OCI-LY1 (cell line): ENCODE measurements around the gene JMJD8.

ENCODE experiments used
- H2AFZ ChIP-seq: fragments of 200-600 bp; sonication (generic), shearing (Covaris generic); 2 replicates; pipeline ENCODE4 v1.6.0; 2014; ENCODE audit warnings: antibody characterized with exemption, mild to moderate bottlenecking, low read length
- H3F3A ChIP-seq: fragments of 200-600 bp; sonication (generic), shearing (Covaris generic); 2 replicates; pipeline ENCODE4 v1.6.0; 2014; ENCODE audit warnings: mild to moderate bottlenecking, antibody characterized with exemption, low read length, moderate library complexity; ENCODE audit not compliant: insufficient read depth
- H3K27ac ChIP-seq: fragments of 200-600 bp; sonication (generic); 2 replicates; pipeline ENCODE4 v1.5.1; 2014; ENCODE audit warnings: low read length, mixed run types, mild to moderate bottlenecking, low read depth; ENCODE audit not compliant: poor library complexity, severe bottlenecking
- H3K27me3 ChIP-seq: fragments of 200-600 bp; sonication (generic); 2 replicates; pipeline ENCODE4 v1.6.0; 2014; ENCODE audit warnings: antibody characterized with exemption, mild to moderate bottlenecking, low read length, moderate library complexity; ENCODE audit not compliant: insufficient read depth
- H3K36me3 ChIP-seq: fragments of 200-600 bp; sonication (generic); 2 replicates; pipeline ENCODE4 v1.6.1; 2014; ENCODE audit warnings: mild to moderate bottlenecking, antibody characterized with exemption, low read length, moderate library complexity, mixed read lengths; ENCODE audit not compliant: insufficient read depth
- H3K4me1 ChIP-seq: fragments of 200-600 bp; sonication (generic); 2 replicates; pipeline ENCODE4 v1.5.1; 2014; ENCODE audit warnings: mild to moderate bottlenecking, low read length, moderate library complexity; ENCODE audit not compliant: insufficient read depth, severe bottlenecking
- H3K4me2 ChIP-seq: fragments of 200-600 bp; sonication (generic), shearing (Covaris generic); 2 replicates; pipeline ENCODE4 v1.6.1; 2014; ENCODE audit warnings: low read length
- H3K4me3 ChIP-seq: fragments of 200-600 bp; sonication (generic); 2 replicates; pipeline ENCODE4 v1.5.1; 2014; ENCODE audit warnings: low read length, low read depth, mild to moderate bottlenecking, mixed read lengths; ENCODE audit not compliant: poor library complexity, severe bottlenecking
- H3K79me2 ChIP-seq: fragments of 200-600 bp; shearing (Covaris generic); 2 replicates; pipeline ENCODE4 v1.6.1; 2016; ENCODE audit warnings: mixed run types, low read length, mixed read lengths; ENCODE audit not compliant: insufficient read depth
- H3K9ac ChIP-seq: fragments of 200-600 bp; sonication (generic), shearing (Covaris generic); 2 replicates; pipeline ENCODE4 v1.6.1; 2014; ENCODE audit warnings: mild to moderate bottlenecking, low read length, mixed read lengths
- H3K9me2 ChIP-seq: fragments of 200-600 bp; sonication (generic), shearing (Covaris generic); 2 replicates; pipeline ENCODE4 v1.6.1; 2014; ENCODE audit warnings: low read depth, mild to moderate bottlenecking, low read length, mixed read lengths
- H3K9me3 ChIP-seq: fragments of 200-600 bp; shearing (Covaris generic); 2 replicates; pipeline ENCODE4 v1.6.1; 2014; ENCODE audit warnings: low read length, mixed read lengths
- H4K20me1 ChIP-seq: fragments of 200-600 bp; sonication (generic), shearing (Covaris generic); 2 replicates; pipeline ENCODE4 v1.6.0; 2016; ENCODE audit warnings: mild to moderate bottlenecking, low read length; ENCODE audit not compliant: insufficient read depth
- CTCF ChIP-seq: fragments of 200-600 bp; sonication (generic), shearing (Covaris generic); IDR thresholded peaks from 2 replicates; pipeline ENCODE4 v1.5.1; 2017; ENCODE audit warnings: mild to moderate bottlenecking, antibody characterized with exemption, low read length, moderate library complexity, mixed read lengths
- EZH2 ChIP-seq: fragments of 200-600 bp; sonication (generic), shearing (Covaris generic); IDR thresholded peaks from 2 replicates; pipeline ENCODE4 v1.8.0; 2017; ENCODE audit warnings: borderline replicate concordance, mixed run types, mild to moderate bottlenecking, antibody characterized with exemption, low read length, moderate library complexity, mixed read lengths

The JMJD8 gene

DNA sequence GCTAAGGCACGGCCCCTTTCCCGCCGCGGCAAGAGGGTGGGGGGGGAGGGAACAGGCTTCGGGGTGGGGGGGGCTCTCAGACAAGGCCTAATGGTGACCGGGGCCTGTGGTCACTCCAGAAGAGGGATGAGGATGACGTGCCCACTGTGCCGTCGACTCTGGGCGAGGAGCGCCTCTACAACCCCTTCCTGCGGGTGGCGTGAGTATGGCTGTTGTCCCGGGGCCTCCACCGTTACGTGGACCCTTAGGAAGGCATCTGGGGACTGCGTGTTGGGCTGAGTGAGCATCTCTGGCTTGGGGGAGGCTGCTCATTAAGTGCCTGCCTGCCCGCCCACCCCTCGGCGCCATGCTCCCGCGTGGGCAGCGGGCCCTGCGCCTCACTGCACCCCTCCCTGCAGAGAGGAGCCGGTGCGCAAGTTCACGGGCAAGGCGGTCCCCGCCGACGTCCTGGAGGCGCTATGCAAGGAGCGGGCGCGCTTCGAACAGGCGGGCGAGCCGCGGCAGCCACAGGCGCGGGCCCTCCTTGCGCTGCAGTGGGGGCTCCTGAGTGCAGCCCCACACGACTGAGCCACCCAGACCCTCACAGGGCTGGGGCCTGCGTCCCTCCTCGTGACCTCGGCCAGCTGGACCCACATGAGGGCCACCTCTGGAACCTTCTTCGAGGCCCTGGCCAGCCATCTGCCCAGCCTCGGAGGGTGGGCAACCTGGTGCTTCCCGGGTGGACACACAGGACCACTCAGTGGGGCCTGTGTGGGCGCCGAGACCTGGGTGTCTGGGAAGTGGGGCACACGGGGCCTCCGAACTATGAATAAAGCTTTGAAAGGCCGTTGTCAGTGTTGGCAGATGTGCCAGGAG lies 45.0 kb upstream of the JMJD8 start:
- Histone ChIP-seq H2AFZ (no peak overlapping the region), H3F3A (peaks cover 4% of the 10 kb centered on the region; the same call in 1 of the 2 replicates), H3K9me3 (no peaks in the 10 kb centered on the region), H3K36me3 (peaks cover 40% of the 10 kb centered on the region), H3K4me3 (peak overlapping the region; percentile 93), H3K79me2 (no peaks in the 10 kb centered on the region), H4K20me1 (no peaks in the 10 kb centered on the region), H3K4me2 (peak overlapping the region; percentile 75), H3K27me3 (no peaks in the 10 kb centered on the region), H3K9me2 (no peaks in the 10 kb centered on the region), H3K4me1 (peaks cover 22% of the 10 kb centered on the region), H3K27ac (peak overlapping the region; percentile 58), H3K9ac (peak overlapping the region; percentile 67; the same call in 1 of the 2 replicates)
- TF ChIP-seq EZH2 (no peak), CTCF (no peak)

DNA sequence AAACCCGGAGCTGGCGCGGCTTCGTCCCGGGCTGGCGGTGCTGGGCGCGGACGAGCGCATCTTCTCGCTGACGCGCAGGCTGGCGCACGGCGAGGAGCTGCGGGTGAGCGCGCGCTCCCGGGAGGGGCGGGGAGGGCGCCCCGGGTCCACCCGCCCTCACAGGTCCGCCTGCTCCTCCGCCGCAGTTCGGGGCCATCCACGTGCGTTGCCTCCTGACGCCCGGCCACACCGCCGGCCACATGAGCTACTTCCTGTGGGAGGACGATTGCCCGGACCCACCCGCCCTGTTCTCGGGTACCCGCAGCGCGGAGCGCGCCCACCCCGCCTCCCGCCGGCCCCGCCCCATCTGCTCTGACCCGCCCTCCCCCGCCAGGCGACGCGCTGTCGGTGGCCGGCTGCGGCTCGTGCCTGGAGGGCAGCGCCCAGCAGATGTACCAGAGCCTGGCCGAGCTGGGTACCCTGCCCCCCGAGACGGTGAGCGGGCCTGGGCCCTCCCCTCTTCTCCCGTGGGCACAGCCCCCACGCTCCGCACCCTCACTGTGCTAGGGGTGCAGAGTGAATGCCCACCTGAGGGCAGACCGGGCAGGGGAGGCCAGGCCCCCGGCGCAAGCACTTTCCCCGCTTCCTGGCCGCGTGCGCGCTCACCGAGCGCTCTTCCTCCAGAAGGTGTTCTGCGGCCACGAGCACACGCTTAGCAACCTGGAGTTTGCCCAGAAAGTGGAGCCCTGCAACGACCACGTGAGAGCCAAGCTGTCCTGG lies 44.2 kb upstream of the JMJD8 start:
- Histone ChIP-seq H3K27ac (peak overlapping the region; percentile 43), H3K9me3 (no peaks in the 10 kb centered on the region), H3K36me3 (peaks cover 34% of the 10 kb centered on the region), H3K79me2 (no peaks in the 10 kb centered on the region), H3K4me3 (peak overlapping the region; percentile 93), H3K9me2 (no peaks in the 10 kb centered on the region), H3K4me2 (peak overlapping the region; percentile 75), H3K27me3 (no peaks in the 10 kb centered on the region), H3F3A (peaks cover 4% of the 10 kb centered on the region; the same call in 1 of the 2 replicates), H4K20me1 (no peaks in the 10 kb centered on the region), H2AFZ (no peak overlapping the region), H3K4me1 (peaks cover 25% of the 10 kb centered on the region), H3K9ac (peak overlapping the region; percentile 67)
- no peak for TF ChIP-seq EZH2
- no peak for TF ChIP-seq CTCF

- Histone ChIP-seq H3K4me1 (peaks cover 30% of the 10 kb centered on the region), H2AFZ (no peak overlapping the region)
These were observed 43.3 kb upstream of the JMJD8 start for GRCh38 chr16:727291-727977.

More at GRCh38 chr16:727291-727977, 43.3 kb upstream of the JMJD8 start:
- peaks cover 32% of the 10 kb centered on the region for H3K36me3 ChIP-seq
- peak overlapping the region; percentile 95 for H3K4me2 ChIP-seq
- H3F3A ChIP-seq = peaks cover 4% of the 10 kb centered on the region; the same call in 1 of the 2 replicates
- H3K9ac ChIP-seq = peak overlapping the region; percentile 92
- no peak for TF ChIP-seq EZH2
- no peak for TF ChIP-seq CTCF
- peak overlapping the region; percentile 93 for H3K4me3 ChIP-seq
- H3K9me3 ChIP-seq = no peaks in the 10 kb centered on the region
- H3K27ac ChIP-seq = peak overlapping the region; percentile 33
- no peaks in the 10 kb centered on the region for H3K9me2 ChIP-seq
- no peaks in the 10 kb centered on the region for H3K27me3 ChIP-seq
- H3K79me2 ChIP-seq = no peaks in the 10 kb centered on the region
- H4K20me1 ChIP-seq = no peaks in the 10 kb centered on the region
